HG02623 (cell line): ENCODE results near the gene AKR1B1.

Experiments used
- ATAC-seq: cut with Tn5 transposase; IDR thresholded peaks from one replicate; pipeline ENCODE4 v1.9.1; 2021; ENCODE audit warnings: moderate library complexity; ENCODE audit not compliant: unreplicated experiment

Gene AKR1B1

GRCh38 chr7:134470864-134471263, 12.0 kb upstream of the AKR1B1 start:
- ATAC-seq, result no peak

DNA sequence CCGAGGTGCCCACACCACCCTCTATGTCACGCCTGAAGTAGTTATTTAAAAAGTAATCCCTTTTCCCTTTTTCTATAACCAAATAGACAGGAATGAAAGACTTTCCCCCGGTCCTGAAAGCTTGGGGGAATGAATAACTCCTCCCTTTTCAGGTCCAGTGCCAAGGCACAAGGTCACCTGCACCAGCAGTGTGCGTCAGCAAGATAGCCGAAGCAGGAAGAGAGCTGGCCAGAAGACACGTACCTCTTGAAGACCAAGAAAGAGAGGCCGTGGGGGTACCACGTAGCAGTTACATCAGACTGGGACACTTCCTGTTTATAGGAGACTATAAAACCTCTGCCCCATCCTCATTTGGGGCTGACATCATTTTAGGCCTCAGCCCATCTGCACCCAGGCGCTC, 10.7 kb upstream of the AKR1B1 start:
- no peak for ATAC-seq

GRCh38 chr7:134468475-134468874, 9.6 kb upstream of the AKR1B1 start:
- no peak for ATAC-seq

DNA sequence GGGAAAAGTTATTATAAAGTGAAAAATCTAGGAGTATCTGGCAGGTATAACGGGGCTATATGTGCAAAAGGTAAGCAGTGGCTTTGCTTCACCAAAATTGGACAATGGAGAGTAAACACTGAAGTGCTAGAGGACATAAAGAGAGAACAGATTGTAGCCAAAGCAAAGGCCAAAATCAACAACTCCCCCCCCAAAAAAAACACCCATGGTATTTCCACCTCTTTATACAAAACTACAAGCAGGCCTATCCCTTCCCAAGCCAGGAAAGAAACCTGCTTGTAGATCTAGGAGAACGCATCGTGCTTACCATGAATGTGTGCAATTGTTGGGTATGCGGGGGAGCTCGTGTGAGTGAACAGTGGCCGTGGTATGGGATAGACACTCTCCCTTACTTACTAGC, 9.2 kb upstream of the AKR1B1 start:
- ATAC-seq, result no peak

GRCh38 chr7:134465491-134465890, 6.6 kb upstream of the AKR1B1 start:
- no peak for ATAC-seq

- ATAC-seq, result no peak
These were observed 5.6 kb upstream of the AKR1B1 start for GRCh38 chr7:134464496-134464895.

DNA sequence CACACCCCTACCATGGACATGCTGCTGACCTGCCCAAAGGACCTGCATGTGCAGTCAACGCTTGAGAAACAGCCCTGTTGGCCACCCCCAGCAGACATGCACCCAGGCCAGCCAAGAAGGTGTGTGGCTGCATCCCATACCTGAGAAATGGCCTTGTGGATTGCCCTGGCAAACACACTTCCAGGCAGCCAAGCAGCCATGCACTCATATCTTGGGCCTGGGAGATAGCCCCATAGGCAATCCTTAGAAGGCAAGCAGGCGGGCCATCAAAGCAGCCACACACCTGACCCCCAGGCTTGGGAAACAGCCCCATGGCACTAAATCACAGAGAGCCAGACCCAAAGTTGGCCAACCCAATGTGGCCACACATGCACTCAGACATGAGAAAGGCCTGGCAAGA, 4.9 kb upstream of the AKR1B1 start:
- ATAC-seq, result no peak

DNA sequence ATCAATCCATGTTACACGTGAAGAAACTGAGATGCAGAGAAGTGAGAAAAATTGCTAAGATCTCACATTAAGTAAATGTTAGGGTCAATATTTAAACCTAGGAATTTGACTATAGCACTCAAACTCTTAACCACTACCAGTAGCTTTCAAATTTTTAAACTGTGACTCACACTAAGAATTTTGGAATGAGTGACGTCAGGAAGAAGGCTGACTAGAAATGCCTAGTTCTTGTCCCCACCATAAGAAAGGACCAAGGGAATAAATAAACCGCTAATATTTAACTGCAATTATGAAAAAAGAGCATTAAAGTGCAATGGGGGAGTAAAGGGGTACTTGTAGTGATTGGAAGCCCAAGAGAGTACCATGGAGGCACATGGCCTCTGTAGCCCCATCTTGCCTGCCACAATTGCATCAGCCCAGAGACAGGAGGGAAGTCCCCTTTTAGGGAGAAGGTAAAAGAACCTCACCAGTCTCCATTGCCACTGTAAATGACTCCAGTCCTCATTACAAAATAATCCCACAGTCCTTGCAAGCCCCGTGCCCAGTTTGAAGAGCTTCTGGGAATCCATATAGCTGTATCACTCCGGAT, 3.5 kb upstream of the AKR1B1 start:
- no peak for ATAC-seq

GRCh38 chr7:134461916-134462315, 3.0 kb upstream of the AKR1B1 start:
- ATAC-seq, result no peak

DNA sequence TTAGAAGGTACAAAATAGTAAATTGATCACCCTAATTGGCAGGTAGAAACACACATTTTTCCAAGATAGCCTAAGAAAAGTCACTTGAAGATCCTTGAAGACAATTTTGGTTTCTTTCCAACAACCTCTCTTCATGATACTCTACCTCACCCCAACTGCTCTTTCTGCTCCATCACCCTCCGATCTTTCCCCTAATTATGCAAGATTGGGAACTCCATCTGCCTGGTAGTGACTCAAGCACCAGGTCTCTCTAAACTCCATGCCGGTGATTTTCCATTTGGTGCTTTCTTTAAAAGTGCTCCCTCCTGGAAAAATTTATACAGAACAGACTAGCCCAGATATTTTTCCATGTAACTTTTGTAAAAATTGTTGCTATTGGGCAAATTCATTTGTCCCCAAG, 1.1 kb upstream of the AKR1B1 start:
- ATAC-seq, result no peak

- peak; percentile 39 for ATAC-seq
These were observed 527 bp downstream of the AKR1B1 start for GRCh38 chr7:134458341-134458805.

DNA sequence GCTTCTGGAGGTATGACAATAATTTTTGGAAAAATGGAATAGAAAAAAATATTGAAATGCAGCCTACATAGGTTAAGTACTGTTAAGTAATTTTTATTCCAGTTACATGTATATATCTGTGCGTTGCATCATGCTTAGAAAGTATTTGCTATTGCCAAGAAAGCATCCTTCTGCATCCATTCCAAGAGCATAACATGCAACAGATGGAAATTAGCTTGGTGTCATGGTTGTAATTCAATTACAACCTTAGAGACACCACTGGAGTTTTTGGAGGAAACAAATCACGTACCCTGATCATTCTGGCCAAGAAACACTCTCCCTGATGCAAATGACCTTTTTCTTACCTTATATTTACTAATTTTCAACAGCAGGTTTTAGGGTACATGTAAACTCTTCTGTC, 1.7 kb downstream of the AKR1B1 start:
- no peak for ATAC-seq

- ATAC-seq, result no peak
These were observed 4.6 kb downstream of the AKR1B1 start for GRCh38 chr7:134454277-134454676.

DNA sequence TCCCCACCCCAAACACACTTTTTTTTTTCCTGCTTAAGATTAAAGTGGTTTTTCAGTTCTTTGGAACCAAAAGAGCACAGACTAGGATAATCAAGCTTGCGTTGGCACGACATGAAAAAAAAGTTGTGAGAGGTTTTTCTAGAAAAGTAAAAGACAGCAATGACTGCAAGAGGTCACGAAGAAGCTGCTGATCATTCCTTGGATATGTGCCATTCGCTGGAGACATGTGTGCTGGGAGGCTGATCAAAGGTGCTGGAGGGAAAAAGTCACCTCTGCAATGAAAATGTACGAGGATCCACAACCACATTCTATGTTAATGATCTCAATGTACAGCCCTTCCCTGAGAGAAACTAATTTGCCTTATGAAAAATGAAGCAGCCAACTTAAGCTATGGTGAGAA, 5.4 kb downstream of the AKR1B1 start:
- no peak for ATAC-seq

GRCh38 chr7:134452991-134453473, 5.9 kb downstream of the AKR1B1 start:
- ATAC-seq, result no peak

DNA sequence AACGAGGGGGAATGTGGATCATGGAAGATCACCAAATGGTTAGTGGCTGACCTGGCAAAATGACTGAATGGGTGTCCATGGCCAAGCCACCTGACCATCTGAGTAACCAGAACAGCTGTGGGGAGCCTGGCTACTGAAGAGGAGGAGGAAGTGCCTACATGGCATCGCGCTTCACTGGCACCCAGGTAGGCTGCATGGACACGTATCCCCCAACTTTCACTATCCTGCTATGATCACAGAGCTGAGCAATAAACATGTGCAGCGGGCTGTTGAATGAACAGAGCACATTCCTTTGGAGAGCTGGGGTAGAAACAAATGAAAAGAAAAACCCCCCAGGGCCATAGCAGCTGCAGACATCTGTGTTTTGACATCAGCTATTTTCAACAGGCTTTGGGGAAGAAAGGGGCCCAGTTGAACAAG, 6.5 kb downstream of the AKR1B1 start:
- ATAC-seq, result no peak

DNA sequence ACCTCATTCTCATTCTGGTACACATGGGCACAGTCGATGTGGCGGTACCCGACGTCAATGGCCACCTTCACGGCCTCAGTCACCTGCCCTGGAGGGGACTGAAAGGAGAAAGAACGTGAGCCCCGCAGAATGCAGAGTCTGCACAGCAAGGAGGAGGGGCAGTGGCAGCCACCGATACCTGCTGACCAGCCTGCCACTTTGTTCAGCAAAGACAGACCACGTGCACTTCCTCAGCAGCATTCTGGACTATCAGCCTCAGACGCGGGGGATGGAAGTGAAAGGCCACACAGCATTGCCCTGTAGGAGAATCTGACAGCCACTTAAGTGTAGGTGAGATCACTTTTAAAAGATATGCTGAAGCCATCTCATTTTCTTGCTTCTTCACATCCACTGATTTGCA, 7.2 kb downstream of the AKR1B1 start:
- ATAC-seq, result no peak

DNA sequence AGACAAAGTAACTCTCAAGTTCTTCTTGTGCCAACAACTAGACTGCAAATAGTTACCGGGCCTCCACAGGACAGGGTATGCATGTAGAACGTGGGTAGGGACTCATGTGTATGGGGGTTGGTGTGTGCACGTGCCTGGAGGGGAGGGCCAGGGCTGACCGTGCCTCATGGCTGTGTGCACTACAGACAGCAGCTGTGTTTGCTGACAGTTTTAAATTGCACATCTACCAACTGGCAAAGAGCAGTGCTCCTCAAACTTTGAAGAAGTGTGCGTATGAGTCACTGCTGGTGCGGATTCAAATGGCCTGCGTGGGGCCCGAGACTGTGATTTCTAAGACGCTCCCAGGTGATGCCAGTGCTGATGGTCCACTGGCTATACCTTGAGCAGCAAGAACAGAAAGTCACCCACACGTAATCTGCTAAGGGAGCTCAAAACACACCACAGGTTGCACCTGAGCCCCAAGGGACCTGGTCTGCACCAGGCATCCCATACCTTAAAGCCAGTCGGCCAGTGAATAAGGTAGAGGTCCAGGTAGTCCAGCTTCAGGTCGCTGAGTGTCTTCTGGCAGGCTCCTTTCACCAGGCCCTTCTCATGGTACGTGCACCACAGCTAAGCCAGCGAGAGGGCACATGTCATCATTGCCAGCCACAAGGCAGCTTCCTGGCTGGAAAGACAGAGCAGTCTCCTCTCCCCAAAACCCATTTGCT, 8.5 kb downstream of the AKR1B1 start:
- no peak for ATAC-seq

DNA sequence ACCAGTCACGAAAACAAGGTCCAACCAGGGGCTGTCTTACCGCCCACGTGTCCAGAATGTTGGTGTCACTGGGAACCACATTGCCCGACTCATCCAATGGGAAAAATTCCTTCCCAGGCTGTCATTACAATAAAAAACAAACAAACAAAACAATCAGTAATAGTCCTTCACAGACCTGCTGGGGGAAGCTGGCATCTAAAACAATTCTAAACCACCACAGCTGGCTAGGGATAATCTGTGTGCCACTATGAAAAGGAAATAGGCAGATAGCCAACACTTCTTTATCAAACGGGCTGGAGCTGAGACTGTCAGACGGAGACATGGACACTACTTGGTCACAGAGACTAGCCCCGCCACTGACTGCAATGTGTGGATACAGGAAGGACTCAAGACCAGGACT, 9.2 kb downstream of the AKR1B1 start:
- no peak for ATAC-seq

DNA sequence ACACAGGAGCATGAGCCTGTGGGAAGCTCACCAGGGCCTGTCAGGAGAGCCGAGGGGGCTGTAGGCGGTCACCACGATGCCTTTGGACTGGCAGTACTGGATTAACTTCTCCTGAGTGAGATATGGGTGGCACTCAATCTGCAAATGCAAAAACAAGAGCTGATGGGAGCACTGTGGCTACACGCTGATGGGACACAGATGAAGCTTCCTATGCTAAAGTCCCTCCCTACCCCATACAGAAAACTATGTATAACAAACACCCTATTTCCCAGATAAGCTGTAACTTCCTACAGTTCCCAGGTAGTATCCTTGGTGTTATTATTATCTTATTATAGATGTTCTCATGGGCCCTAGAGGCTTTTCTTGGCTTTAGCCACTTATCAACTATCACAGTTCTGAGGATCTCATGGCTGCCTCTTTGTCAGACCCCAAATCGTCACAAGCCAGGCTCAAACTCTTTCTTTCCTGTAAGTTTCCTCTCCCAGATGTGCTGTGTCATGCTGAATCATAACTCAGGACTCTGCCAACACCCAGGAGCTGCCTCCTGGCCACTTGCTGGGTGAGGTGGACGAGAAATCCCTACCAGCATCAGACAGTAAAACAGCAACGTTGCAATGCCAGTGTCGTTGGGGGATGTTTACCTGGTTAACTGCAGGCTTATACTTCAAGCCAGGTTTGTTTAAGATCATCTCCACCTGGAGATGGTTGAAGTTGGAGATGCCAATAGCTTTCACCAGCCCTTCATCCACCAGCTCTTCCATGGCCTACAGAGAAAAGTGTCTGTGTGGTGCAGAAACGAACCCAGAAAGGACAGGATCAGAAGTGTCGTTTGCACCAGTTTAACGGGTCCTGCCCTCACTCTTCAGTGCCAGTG, 10.3 kb downstream of the AKR1B1 start:
- ATAC-seq, result no peak

- no peak for ATAC-seq
These were observed 11.5 kb downstream of the AKR1B1 start for GRCh38 chr7:134447383-134447782.

DNA sequence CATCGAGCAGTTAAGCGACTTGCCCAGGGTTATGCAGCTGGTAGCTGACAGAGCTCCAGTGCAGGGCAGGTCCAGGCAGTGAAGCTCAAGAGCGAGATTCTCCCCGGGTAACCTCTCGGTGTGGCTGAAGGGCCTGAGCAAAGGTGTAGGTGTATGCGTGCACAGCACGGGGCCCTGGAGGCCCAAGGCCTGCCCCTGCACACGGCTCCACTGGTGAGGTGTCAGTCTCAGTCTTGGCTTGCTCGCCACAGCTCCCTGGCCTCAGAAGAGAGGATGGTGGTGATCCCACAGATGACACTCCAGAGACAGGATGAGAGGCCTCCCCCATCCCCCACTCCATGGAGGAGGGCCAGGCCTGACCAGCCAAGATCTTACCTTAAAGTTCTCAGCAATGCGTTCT, 12.0 kb downstream of the AKR1B1 start:
- ATAC-seq, result no peak
